VCaP (cell line): Measurements from ENCODE around the gene WDR38.

ENCODE experiments used
- H3K27ac ChIP-seq: fragments of 450-650 bp; 2 replicates; pipeline ENCODE4 v1.5.1; 2017
- TF ChIP-seq, protein P1 (sequence below): fragments of 450-650 bp; conservative IDR thresholded peaks from 2 replicates; pipeline ENCODE4 v1.5.1; 2017; ENCODE audit warnings: mild to moderate bottlenecking, moderate library complexity

WDR38 gene

DNA sequence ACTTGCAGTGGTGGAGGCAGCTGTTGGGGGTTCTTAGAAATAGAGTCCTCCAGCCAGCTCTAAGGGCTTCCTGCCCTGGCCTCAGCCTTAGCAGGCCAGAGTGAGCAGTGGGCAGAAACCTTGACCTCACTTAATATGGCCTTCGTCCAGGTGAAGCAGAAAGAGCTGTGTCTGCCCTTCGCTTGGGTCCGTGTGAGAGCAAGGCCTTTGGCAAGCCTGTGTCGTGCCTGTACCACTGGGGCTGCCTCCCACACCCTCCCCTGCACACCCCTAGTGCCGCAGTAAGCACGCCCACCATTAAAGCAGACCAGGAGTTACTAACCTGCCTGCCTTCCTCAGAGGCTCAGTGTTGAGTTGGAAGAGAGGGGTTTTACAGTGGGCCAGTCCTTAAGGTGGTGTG, 22.2 kb downstream of the WDR38 start:
- TF ChIP-seq, protein P1, sequence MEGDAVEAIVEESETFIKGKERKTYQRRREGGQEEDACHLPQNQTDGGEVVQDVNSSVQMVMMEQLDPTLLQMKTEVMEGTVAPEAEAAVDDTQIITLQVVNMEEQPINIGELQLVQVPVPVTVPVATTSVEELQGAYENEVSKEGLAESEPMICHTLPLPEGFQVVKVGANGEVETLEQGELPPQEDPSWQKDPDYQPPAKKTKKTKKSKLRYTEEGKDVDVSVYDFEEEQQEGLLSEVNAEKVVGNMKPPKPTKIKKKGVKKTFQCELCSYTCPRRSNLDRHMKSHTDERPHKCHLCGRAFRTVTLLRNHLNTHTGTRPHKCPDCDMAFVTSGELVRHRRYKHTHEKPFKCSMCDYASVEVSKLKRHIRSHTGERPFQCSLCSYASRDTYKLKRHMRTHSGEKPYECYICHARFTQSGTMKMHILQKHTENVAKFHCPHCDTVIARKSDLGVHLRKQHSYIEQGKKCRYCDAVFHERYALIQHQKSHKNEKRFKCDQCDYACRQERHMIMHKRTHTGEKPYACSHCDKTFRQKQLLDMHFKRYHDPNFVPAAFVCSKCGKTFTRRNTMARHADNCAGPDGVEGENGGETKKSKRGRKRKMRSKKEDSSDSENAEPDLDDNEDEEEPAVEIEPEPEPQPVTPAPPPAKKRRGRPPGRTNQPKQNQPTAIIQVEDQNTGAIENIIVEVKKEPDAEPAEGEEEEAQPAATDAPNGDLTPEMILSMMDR: no peak
- peak overlapping the region; percentile 2; the same call in 1 of the 2 replicates for H3K27ac ChIP-seq

DNA sequence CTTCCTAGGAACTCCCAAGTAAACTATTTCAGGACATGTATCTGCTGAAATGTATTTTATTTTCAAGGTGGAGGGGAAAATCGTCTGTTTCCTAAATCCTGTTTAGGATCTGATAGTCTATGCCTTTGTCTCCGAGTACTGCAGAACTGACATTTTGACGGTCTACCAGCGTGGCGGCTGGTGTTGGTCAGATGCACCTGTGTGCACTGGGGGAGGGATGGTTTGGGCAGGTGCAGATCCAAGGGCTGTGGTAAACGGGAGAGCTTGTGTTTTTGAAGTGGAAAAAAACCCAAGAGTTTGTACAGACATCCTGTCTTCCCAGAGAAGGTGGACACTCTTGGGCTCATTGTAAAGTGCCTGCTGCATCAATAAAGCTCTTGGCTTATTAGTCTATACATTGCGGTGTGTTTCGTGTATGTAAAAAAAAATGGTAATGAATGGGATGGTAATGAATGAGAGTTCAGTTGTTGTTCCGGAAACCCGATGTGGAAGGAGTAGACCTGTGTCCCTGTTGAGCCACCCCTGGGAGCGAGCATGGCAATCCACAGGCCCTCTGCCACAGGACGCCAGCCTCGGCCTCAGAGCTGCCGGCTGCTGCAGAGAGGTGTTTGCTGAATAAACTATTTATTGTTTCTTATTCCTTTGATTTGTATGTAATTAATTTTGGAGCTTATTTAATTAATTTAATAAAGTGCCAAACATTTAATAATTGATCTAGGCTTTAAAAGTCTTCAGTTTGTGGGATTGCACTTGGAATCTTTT, 23.9 kb downstream of the WDR38 start:
- TF ChIP-seq, protein P1: no peak
- H3K27ac ChIP-seq: no peak overlapping the region; the same call in 1 of the 2 replicates

- TF ChIP-seq, protein P1: no peak
- H3K27ac ChIP-seq: peak overlapping the region; percentile 26; the same call in 1 of the 2 replicates
These were observed 24.8 kb downstream of the WDR38 start for GRCh38 chr9:124878021-124878420.

- TF ChIP-seq, protein P1: no peak
- H3K27ac ChIP-seq: peak overlapping the region; percentile 26; the same call in 1 of the 2 replicates
These were observed 25.3 kb downstream of the WDR38 start for GRCh38 chr9:124878518-124878917.

- H3K27ac ChIP-seq: peak overlapping the region; percentile 26; the same call in 1 of the 2 replicates
- TF ChIP-seq, protein P1: no peak
These were observed 26.0 kb downstream of the WDR38 start for GRCh38 chr9:124879226-124879625.

GRCh38 chr9:124880501-124880900, 27.2 kb downstream of the WDR38 start:
- H3K27ac ChIP-seq: no peak overlapping the region
- TF ChIP-seq, protein P1: no peak

GRCh38 chr9:124881138-124881743, 28.0 kb downstream of the WDR38 start:
- no peak overlapping the region for H3K27ac ChIP-seq
- TF ChIP-seq, protein P1: no peak
